Ammon's horn (tissue), 1 donor: ENCODE measurements around the gene CYP1B1.
"Not testable (repeated sequence)": the region's sequence is repeated elsewhere in the genome, so short reads cannot be mapped to it uniquely, and the experiment has no call there.

Experiments
- DNase-seq: peaks from one replicate; pipeline ENCODE4 v3.0.0-alpha.2; 2016; ENCODE audit warnings: low spot score

Gene CYP1B1

DNA sequence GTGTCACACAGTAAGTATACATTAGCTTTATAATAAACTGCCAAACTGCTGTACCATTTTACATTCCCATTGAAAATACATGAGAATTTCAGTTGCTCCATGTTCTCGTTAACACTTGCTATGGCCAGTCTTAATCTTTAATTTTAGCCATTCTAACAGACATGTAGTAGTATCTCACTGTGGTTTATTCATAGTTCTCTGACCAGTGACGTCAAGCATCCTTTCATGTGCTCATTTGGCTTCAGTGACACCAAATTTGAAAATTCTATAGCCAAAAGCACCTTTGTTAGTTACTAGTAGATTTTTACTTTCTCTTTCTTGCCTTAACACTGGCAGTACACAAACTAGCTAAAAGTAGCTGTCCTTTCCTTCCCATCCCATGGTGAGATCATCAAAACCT is 43.0 kb downstream of the CYP1B1 start:
- DNase-seq: no peak

DNA sequence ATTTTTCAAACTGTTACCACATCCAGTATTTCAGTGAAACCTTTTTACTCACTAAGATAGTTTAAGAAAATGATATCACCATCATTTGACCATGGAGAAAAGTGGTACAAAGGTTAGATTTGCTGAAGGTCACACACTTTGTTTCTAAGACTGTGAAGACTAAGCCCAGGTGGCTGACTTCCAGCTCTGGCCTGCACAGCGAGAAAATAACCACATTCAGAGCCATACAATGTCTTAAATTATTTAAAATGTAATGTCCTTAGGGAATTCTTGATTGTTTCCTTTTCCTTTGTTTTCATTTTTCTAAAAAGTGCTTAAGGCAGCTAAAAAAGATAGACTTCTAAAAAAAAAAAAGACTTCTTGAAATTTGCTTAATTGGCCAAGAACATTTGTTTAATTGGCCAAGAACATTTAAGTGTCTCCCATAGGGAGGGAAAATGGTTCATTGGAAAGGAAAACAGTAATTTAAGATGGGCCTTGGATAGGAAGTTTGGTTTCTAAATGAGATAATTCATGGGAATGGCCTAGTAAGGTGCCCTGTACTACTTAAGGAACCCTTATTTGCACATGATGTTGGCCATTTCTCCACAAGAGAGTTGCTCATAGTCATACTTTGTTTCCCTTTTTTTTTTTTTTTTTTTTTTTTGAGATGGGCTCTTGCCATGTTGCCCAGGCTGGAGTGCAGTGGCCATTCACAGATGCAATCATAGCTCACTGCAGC is 45.2 kb downstream of the CYP1B1 start:
- DNase-seq: no peak

DNA sequence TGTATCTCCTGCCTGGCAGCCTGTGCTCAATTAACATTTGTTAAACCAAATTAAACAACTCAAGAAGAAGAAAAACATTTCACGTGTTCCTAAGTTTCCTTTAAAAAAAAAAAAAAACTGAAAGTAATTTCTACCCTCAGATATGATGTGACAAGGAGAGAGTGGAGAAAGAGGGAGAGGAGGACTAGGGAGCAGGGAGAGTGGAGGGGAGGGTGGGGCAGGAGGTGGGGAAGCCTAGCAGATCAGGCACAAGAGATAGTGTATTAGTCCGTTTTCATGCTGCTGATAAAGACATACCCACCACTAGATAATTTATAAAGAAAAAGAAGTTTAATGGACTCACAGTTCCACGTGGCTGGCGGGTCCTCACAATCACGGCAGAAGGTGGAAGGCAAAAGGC is 46.4 kb downstream of the CYP1B1 start:
- DNase-seq: no peak

- no peak for DNase-seq
Measured at GRCh38 chr2:38028829-38029228, 47.1 kb downstream of the CYP1B1 start.

DNA sequence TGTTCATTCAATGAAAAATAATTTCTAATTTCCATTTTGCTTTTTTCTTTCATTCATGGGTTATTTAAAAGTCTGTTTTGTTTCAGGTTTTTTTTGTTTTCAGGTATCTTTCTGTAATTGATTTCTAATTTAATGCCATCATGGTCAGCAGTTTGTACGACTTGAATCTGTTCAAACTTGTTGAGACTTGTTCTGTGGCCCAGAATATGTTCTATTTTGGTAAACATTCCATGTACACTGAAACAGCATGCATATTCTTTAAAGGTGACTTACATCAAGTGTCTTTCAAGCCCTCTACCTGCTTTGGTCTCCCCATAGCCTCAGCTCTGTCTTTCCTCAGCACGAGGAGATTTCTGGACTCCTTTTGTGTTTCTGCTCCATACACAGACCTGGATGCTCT is 49.1 kb downstream of the CYP1B1 start:
- no peak for DNase-seq

DNA sequence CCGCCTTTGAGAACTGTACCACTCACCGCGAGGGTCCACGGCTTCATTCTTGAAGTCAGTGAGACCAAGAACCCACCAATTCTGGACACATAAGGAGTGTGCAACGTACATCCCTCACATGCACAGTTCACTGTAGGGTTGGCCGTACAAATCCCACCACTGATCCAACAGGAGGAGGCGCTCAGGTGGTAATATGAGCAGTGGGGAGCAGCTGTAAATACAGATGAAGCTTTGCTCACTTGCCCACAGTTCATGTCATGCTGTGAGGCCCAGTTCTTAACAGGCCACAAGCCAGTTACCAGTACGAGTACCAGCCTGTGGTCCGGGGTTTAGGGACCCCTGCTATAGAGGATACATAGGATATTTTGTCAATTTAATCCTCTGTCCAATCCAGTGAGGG is 54.4 kb downstream of the CYP1B1 start:
- no peak for DNase-seq

GRCh38 chr2:38020359-38021069 is 55.4 kb downstream of the CYP1B1 start:
- not testable (repeated sequence) for DNase-seq

DNA sequence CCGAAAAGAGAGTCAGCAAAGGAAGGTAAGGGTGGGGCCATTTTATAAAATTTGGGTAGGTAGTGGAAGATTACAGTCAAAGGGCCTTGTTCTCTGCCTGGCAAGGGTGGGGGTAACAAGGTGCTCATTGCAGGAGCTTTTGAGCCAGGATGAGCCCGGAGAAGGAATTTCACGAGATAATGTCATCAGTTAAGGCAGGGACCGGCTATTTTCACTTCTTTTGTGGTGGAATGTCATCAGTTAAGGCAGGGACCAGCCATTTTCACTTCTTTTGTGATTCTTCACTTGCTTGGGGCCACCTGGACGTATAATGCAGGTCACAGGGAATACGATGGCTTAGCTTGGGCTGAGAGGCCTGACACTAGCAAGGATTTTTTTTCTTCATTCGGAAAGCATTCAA is 58.1 kb downstream of the CYP1B1 start:
- DNase-seq: no peak
